HG02610 (cell line): ENCODE measurements around the gene ZNF98.

Experiments used
- ATAC-seq: cut with Tn5 transposase; IDR thresholded peaks from one replicate; pipeline ENCODE4 v1.9.1; 2021; ENCODE audit warnings: mild to moderate bottlenecking, moderate library complexity; ENCODE audit not compliant: unreplicated experiment

ZNF98 gene

DNA sequence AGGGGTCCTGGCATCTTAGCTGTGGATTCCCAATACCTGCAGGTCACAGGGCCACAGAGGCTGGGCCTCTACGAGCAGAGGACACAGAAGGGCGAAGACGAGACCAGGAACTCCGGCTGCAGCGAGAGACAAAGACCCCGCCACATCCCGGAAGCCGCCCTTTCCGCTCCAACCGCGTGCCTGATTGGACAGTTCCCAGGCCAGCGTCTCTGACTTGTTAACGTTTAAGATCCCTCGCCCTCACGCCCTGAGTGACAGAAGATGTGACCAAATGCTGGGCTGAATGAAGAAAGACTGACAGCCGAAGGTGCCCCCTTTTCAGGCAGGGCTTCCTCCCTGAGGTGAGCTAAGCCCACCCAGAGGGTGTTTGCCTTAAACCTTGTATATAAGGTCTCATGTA lies at the start of gene ZNF98:
ZNF98 (minus strand) TSS at position 136 of the 400 bp plus-strand sequence; CDS start at position 14, 122 bp downstream.
- no peak for ATAC-seq

DNA sequence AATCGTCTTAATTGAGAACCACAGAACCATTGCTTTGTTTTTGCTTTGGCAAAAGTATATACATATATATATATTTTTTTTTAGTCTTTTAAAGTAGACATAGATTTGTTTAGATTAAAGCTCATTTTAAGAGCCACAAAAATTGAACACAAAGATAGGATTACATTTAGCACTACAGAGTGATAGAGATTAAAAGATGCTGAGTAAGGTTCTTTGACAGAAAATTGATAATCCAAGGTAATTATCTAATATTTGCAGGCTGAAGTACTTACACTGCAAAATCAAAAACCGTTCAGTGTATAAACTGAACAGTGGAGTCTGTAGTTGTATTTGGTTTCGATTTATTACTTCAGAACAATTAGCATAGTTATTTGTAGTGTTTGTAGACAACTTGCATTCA lies 24.5 kb upstream of the ZNF98 start:
- ATAC-seq: no peak

DNA sequence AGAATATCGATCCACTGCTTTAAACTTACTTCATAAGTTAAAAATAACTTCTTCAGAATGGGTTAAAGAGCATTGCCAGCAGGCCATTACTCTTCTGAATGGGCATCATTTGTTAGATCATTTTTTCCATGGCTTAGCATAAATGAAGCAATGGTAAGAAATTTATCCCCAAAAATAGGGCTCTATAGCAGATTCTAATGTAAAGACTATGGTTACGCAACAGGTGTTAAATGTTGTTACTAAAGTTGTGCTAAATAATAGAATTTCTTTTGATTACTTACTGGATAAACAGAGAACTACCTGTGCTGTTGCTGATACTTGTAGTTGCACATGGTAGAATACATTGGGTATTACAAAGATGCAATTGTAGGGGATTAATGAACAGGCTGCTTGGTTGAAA lies 15.9 kb upstream of the ZNF98 start:
- ATAC-seq: no peak

DNA sequence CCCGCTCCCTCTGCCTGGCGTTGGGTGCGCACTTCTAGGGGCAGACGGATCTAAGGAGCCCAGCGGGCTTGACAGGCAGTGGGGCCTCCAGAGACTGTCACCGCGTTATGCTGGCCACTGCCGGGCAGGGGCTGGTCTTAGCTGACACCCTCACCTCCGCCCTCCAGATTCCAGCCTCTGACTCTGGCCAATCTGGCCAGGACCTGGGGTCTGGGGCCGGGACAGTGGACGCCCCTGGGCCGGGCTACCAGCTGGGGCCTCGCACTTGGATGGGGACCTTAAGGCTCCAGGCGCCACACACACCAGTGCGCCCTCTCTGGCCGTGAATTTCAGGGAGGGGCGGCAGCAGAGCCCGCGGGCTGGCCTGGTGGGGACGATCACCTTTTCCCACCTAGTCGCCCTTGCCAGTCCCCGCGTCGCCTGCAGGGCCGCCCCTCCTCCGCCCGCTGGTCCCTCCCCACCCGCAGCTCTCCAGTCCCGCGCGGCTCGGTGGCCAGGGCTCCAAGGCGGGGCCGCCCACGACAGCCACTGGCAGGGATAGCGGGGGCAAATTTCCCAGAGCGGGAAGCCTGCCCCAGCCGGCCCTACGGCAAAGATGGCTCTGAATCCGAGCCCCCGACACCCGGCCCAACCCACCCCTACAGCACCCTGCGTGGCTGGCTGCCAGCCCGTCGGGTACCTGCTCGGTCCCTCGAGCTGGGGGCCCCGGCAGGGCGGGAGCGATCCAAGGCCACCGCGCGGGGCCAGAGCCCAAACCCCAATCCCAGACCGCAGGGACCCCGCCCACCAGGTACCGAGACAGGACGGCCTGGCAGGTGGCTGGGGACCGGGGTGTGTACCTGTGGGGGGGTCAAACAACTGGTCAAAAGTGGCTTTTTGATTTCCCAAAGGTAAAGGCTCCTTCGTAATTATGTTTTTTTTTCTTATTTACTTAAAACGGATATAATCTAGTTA lies 6.1 kb upstream of the ZNF98 start:
- no peak for ATAC-seq

DNA sequence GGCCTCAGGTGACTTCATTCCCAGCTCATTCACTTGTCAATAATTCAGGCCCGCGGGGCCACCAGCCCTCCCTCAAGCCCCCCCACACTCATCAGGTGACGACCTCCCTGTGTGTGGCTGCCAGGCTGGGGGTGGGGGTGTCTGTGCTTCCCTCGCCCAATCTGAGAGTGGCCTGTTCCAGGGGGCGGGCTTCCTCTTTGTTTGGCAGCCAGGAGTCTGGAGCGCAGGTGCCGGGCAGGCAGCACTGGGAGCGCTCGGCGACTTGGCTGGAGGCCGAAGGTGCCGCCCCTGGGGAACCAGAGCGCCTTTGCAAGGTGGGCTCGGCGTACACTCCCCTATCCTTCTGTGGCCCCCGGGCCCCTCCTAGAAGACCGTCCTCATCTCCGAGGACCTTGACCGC lies 5.4 kb upstream of the ZNF98 start:
- no peak for ATAC-seq

DNA sequence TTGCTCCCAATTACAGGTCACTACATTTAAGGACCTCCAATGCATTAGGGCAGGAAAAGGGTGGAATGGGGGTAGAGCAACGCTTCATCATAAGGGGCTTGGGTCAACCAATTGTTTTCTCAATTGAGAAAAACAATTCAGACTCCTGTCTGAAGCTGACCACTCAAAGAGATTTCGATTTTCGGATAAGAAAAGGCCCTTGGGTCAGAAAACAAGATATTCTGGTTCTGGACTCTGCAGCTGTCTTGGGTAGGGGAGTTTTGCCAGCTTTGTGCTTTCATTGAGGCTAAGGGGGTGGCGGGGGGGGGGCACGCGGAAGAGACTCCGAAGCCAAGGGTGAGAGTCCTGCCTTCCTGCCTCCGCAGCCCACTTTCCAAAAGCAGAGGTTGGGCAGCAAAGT lies 4.8 kb upstream of the ZNF98 start:
- no peak for ATAC-seq

DNA sequence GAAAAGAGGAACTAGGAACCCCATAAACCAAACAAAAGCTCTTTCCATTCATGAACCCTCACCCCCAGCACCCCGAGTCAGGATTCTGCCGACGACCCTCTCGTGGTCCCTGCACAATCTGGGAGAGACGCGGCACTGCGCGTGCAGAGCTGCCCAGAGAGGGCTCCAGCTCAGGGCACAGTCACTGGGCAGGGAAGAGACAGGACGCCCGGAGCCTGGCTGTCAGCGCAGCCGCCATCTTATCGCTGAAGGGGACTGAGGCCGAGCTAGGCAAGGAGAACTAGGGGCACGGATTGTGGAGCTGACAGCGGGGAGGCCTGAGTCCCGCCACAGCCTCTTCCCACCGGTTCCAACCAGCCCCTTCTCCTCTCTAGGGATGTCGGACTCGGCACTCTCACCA lies 349 bp downstream of the ZNF98 start:
- no peak for ATAC-seq

DNA sequence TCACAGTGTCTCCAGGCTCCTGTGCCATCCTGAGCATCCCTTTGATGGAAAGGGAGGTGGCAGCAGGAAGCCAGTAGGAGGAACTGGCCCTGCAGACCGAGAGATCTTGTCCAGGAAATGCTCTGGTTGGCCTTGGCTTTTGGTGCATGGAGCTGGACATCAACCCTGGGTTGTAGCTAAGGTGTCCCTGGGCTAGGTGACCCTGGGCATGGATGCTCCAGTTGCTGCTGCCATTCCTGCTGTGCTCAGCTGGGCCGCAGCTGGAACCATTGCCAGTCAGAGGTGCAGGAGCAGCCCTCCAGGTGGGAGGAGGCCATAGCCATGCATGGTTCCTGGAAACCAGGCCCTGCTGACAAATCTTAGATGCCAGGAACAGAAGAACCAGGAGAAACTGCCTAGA lies 67.5 kb downstream of the ZNF98 start:
- ATAC-seq: no peak
